ENCODE data around the gene PRUNE1.

The PRUNE1 gene

DNA sequence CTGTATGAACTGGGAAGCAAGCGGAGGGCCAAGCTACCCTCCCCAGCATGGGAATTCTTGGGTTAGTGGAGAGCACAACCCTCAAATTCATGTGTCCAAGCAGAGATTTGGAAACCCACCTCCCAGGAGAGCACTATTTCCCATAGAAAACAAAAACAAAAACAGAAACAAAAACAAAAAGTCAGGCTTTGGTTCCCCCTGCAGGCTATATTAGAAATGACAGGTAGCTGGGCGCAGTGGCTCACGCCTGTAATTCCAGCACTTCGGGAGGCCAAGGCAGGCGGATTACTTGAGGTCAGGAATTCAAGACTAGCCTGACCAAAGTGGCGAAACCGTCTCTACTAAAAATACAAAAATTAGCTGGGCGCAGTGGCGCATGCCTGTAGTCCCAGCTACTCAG, 12.4 kb upstream of the PRUNE1 start:
- TF ChIP-seq, protein P1, sequence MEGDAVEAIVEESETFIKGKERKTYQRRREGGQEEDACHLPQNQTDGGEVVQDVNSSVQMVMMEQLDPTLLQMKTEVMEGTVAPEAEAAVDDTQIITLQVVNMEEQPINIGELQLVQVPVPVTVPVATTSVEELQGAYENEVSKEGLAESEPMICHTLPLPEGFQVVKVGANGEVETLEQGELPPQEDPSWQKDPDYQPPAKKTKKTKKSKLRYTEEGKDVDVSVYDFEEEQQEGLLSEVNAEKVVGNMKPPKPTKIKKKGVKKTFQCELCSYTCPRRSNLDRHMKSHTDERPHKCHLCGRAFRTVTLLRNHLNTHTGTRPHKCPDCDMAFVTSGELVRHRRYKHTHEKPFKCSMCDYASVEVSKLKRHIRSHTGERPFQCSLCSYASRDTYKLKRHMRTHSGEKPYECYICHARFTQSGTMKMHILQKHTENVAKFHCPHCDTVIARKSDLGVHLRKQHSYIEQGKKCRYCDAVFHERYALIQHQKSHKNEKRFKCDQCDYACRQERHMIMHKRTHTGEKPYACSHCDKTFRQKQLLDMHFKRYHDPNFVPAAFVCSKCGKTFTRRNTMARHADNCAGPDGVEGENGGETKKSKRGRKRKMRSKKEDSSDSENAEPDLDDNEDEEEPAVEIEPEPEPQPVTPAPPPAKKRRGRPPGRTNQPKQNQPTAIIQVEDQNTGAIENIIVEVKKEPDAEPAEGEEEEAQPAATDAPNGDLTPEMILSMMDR (IDR thresholded peaks at IDR 0.05; ENCODE audit: low read depth, low read length): peak; percentile 61
- no peak for DNase-seq (ENCODE audit: extremely low read depth, low read depth)

DNA sequence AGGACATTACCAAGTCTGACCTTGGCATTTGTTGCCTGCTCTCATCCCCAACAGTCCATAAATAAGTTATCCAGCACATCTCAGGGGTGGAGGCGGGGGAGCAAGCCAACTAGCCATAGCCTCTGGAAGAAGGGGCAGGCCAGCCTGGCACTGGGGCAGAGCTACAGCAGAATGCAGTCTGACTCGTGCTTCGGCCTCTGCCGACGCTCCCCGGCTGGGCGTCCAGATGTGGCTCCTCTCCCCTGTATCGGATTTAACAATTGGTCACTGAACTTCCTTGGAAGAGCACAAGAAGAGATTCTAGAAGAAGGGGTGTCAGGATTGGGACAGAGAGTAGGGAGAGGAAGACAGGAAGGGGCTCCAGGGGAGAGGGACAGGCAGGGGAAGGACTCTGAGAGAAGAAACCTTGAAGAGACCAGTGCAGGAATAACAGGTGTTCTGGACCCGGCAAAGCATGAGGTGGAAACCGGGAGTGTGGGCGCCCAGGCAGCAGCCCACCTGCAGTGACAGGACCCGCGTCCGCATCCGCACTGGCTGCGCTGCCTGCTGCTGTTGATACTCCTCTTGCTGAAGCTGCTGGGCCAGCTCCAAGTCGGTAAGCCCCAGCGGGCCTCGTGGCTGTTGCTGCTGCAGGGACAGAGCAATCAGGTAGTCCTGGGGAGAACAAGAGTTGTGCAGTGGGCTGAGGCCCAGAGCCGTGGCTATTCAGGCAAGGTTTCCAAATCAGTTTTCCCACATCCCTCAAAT, 10.9 kb upstream of the PRUNE1 start:
- TF ChIP-seq, protein P1 (IDR thresholded peaks at IDR 0.05; ENCODE audit: low read depth, low read length): no peak
- no peak for DNase-seq (ENCODE audit: extremely low read depth, low read depth)

DNA sequence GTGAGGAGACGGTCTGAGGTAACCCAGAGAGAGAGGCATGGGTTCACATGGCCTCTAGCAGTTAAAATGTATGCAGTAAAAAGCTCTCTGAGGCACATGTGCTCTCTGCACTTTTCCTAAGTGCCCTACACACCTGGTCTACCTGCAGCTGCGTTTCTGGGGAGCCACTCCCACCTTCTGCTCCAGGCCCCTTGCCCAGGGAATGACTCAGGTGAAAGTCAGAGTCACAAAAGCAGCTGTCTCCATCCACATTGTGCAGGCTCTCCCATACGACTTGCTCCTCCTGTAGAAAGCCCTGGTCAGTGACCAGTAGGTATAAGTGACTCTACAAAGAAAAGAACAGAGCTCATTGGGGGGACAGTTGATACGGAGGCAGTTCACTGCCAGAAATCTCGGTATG, 10.3 kb upstream of the PRUNE1 start:
- no peak for DNase-seq (ENCODE audit: extremely low read depth, low read depth)
- TF ChIP-seq, protein P1 (IDR thresholded peaks at IDR 0.05; ENCODE audit: low read depth, low read length): no peak

DNA sequence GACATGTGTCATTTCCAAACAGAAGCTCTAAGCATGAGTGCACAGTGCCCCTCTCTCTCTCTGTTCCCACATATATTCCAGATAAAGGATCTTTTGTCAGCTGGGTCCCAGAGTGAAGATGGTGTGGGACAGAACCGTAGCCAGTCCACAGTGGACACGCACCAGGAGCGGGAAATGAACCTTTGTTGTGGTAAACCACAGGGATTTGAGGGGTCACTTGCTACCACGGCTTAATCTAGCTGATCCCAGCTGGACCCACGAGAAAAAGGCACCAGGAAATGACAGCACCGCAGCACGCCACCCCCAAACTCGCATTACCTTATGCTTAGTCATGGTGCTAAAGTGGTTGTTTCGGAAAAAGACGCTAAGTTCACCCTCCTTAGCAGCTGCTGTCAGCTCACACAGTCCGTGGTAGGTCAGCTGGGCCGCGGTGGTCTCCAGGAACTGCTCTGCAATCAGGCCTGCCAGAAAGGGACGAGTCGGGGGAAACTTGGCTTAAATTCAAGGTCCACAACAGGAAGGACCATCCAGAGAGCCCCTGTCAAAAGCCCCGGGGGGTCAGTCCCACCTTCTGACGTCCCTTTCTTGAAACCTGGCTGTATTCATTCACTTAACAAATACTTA, 9.1 kb upstream of the PRUNE1 start:
- TF ChIP-seq, protein P1 (IDR thresholded peaks at IDR 0.05; ENCODE audit: low read depth, low read length): no peak
- DNase-seq (ENCODE audit: extremely low read depth, low read depth): no peak

DNA sequence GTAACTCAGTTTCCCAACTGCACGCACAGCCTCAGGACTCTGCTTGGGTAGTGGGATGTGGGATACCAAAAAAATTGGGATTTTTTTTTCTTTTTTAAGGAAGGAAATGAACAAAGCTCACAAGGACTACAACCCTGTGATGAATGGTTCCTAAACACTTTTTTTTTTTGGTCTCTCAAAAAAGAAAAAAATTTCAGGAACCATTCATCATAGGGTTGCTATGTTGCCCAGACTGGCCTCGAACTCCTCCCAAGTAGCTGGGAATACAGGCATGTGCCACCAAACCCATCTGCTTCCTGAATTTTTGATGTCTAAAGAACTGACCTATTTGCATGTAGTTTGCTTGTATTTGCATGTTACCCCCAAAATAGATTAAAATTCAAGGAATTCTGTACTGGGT, 8.3 kb upstream of the PRUNE1 start:
- no peak for DNase-seq (ENCODE audit: extremely low read depth, low read depth)
- TF ChIP-seq, protein P1 (IDR thresholded peaks at IDR 0.05; ENCODE audit: low read depth, low read length): no peak

DNA sequence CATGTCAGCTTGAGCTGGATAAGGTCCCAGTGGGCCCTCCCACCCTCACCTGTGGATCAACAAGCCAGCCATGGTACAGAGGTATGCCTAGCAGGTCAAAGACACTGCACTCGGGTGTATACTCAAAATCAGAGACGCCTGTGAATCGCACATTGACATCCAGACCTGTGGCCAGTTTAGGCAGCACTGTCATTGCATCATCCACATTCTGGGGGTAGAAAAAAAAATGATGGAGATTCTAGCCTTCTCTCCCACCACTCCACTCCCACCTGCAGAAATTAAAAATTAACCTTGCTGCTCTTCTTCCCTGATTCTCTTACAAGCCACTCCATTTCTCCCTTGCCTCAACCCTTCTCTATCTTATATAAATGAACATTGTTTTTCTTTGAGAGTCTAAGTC, 7.8 kb upstream of the PRUNE1 start:
- DNase-seq (ENCODE audit: extremely low read depth, low read depth): no peak
- TF ChIP-seq, protein P1 (IDR thresholded peaks at IDR 0.05; ENCODE audit: low read depth, low read length): no peak

DNA sequence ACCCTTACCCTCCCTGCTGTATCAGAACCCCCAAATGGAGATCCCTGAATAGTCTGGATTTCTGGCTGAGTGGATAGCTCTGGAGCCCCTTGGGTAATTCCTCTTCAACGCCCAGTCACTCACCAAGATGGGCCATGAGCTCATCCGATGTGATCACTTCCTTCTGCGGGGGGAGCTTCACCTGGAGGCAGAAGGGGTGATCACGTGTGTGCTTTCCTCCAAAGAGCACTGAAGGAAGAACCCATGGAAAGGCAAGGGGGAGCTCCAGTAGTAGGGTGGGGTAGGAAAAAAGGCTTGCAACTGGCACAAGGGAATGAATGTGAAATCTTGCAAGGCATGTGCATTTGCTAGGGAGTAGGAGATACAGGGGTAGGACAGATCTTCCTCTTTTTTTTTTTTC, 6.6 kb upstream of the PRUNE1 start:
- TF ChIP-seq, protein P1 (IDR thresholded peaks at IDR 0.05; ENCODE audit: low read depth, low read length): no peak
- DNase-seq (ENCODE audit: extremely low read depth, low read depth): no peak
